Liver (tissue), 9 donors: Measurements from ENCODE around the gene FPR1. TPM values are rescaled to one million over a fixed set of nuclear protein-coding genes. Genes with fewer than 3 reads are reported as not detected.

Source experiments
- DNase-seq: peaks from one replicate; pipeline ENCODE4 v3.0.0-alpha.2; 2017; ENCODE audit warnings: low spot score
- H3K27ac ChIP-seq, 2 donors: one replicate each; pipeline ENCODE4 v1.7.0; 2013; ENCODE audit warnings: inconsistent platforms in 2 of 2, low read length in 2 of 2, control low read depth in 1 of 2, low read depth in 1 of 2, mild to moderate bottlenecking in 1 of 2
- H3K27me3 ChIP-seq, 4 donors: one replicate each; pipeline versions ENCODE4 v1.6.1 to v1.7.0; 2013; ENCODE audit warnings: low read length in 3 of 4, inconsistent platforms in 1 of 4, mild to moderate bottlenecking in 1 of 4, moderate library complexity in 1 of 4; ENCODE audit not compliant: control insufficient read depth in 4 of 4, insufficient read depth in 4 of 4
- H3K36me3 ChIP-seq, 4 donors: one replicate each; pipeline versions ENCODE4 v1.6.1 to v1.7.0; 2013; ENCODE audit warnings: low read length in 3 of 4, mild to moderate bottlenecking in 3 of 4, low read depth in 1 of 4, moderate library complexity in 1 of 4; ENCODE audit not compliant: control insufficient read depth in 4 of 4, insufficient read depth in 3 of 4
- H3K4me1 ChIP-seq, 4 donors: one replicate each; pipeline versions ENCODE4 v1.6.1 to v1.7.0; 2013; ENCODE audit warnings: low read length in 3 of 4, mild to moderate bottlenecking in 3 of 4, moderate library complexity in 1 of 4; ENCODE audit not compliant: control insufficient read depth in 4 of 4, insufficient read depth in 4 of 4
- H3K4me3 ChIP-seq, 3 donors: one replicate each; pipeline versions ENCODE4 v1.6.1 to v1.7.0; 2013; ENCODE audit warnings: low read length in 3 of 3, control low read depth in 1 of 3, low read depth in 1 of 3, mild to moderate bottlenecking in 1 of 3
- H3K9ac ChIP-seq, 2 donors: one replicate each; pipeline ENCODE4 v1.7.0; 2013; ENCODE audit warnings: low read length in 2 of 2, mild to moderate bottlenecking in 2 of 2, moderate library complexity in 2 of 2, control low read depth in 1 of 2, low read depth in 1 of 2
- H3K9me3 ChIP-seq, 4 donors: one replicate each; pipeline versions ENCODE4 v1.6.1 to v1.7.0; 2013; ENCODE audit warnings: low read length in 3 of 4; ENCODE audit not compliant: control insufficient read depth in 4 of 4
- EGR1 ChIP-seq, 2 donors: IDR thresholded peaks; 2 replicates each; pipeline ENCODE4 v1.6.1; 2016 to 2018; ENCODE audit warnings: antibody characterized with exemption in 2 of 2, low read depth in 2 of 2
- FOXA1 ChIP-seq: IDR thresholded peaks from 2 replicates; pipeline ENCODE4 v1.6.1; 2016; ENCODE audit warnings: antibody characterized with exemption
- FOXA2 ChIP-seq: IDR thresholded peaks from 2 replicates; pipeline ENCODE4 v1.6.1; 2016; ENCODE audit warnings: antibody characterized with exemption
- GABPA ChIP-seq, 2 donors: IDR thresholded peaks in 1 of 2; conservative IDR thresholded peaks in 1 of 2; 2 replicates each; pipeline ENCODE4 v1.6.1; 2016; ENCODE audit warnings: antibody characterized with exemption in 2 of 2, mild to moderate bottlenecking in 1 of 2, moderate library complexity in 1 of 2
- HNF4A ChIP-seq, 2 donors: conservative IDR thresholded peaks; 2 replicates each; pipeline ENCODE4 v1.6.1; 2016; ENCODE audit warnings: antibody characterized with exemption in 2 of 2, mild to moderate bottlenecking in 2 of 2
- HNF4G ChIP-seq: IDR thresholded peaks from 2 replicates; pipeline ENCODE4 v1.6.1; 2016; ENCODE audit warnings: antibody characterized with exemption
- JUND ChIP-seq, 2 donors: IDR thresholded peaks; 2 replicates each; pipeline ENCODE4 v1.6.1; 2016; ENCODE audit warnings: antibody characterized with exemption in 2 of 2
- NR2F2 ChIP-seq: IDR thresholded peaks from 2 replicates; pipeline ENCODE4 v1.6.1; 2016; ENCODE audit warnings: antibody characterized with exemption
- RAD21 ChIP-seq, 2 donors: IDR thresholded peaks; 2 replicates each; pipeline ENCODE4 v1.6.1; 2016; ENCODE audit warnings: antibody characterized with exemption in 2 of 2, mild to moderate bottlenecking in 2 of 2
- RXRA ChIP-seq, 2 donors: IDR thresholded peaks; 2 replicates each; pipeline ENCODE4 v1.6.1; 2017 to 2018; ENCODE audit warnings: antibody characterized with exemption in 2 of 2, mild to moderate bottlenecking in 1 of 2
- SP1 ChIP-seq: IDR thresholded peaks from 2 replicates; pipeline ENCODE4 v1.6.1; 2018; ENCODE audit warnings: antibody characterized with exemption, mild to moderate bottlenecking
- TAF1 ChIP-seq: conservative IDR thresholded peaks from 2 replicates; pipeline ENCODE4 v1.6.1; 2016; ENCODE audit warnings: antibody characterized with exemption, mild to moderate bottlenecking
- YY1 ChIP-seq: IDR thresholded peaks from 2 replicates; pipeline ENCODE4 v1.6.1; 2016; ENCODE audit warnings: antibody characterized with exemption, mild to moderate bottlenecking
- WGBS: extraction: QIAGEN DNeasy Blood & Tissue Kit; methylation state at CpG from one replicate; pipeline ENCODE4 v1.1.7; 2013; 5-methylcytosine and 5-hydroxymethylcytosine counted together
- polyA plus RNA-seq, 2 donors: library from polyadenylated mRNA; stranded (reverse) in 1 of 2; unstranded in 1 of 2; fragments of 200-250 nt in 1 of 2; fragments of >200 nt in 1 of 2; fragmentation: Nextera tagmentation in 1 of 2; extraction: Ambion mirVana in 1 of 2; gene quantifications; one replicate each; pipeline versions ENCODE4 v1.2.1 to v1.2.3, GENCODE V29; 2013 to 2015
- total RNA-seq, 2 donors: library from RNA; depleted of rRNA; stranded (reverse); fragments of >200 nt; gene quantifications; one replicate each; pipeline ENCODE4 v1.2.3, GENCODE V29; 2014
- TF ChIP-seq, protein P1 (sequence below): IDR thresholded peaks from 2 replicates; pipeline ENCODE4 v1.6.1; 2016; ENCODE audit warnings: antibody characterized with exemption
- TF ChIP-seq, protein P2 (sequence below): fragments of 150-350 bp; IDR thresholded peaks from 2 replicates; pipeline ENCODE4 v1.5.1; 2017; ENCODE audit warnings: improper control_type of control experiment, low read depth, low read length; ENCODE audit not compliant: missing input control
- TF ChIP-seq, protein P3 (sequence below): IDR thresholded peaks from 2 replicates; pipeline ENCODE4 v1.6.1; 2016; ENCODE audit warnings: antibody characterized with exemption
- TF ChIP-seq, protein P4 (sequence below): IDR thresholded peaks from 2 replicates; pipeline ENCODE4 v1.6.1; 2016; ENCODE audit warnings: antibody characterized with exemption
- TF ChIP-seq, protein P5 (sequence below): IDR thresholded peaks from 2 replicates; pipeline ENCODE4 v1.6.1; 2016; ENCODE audit warnings: antibody characterized with exemption, mild to moderate bottlenecking
- donor health status: healthy.
- donor health status: healthy.
- donor health status: healthy.
- donor health status: healthy.
- donor health status: healthy.

FPR1 gene
- total and polyA plus RNA-seq, 4 donors = 2.7 to 17.0 (median 8.1) TPM

DNA sequence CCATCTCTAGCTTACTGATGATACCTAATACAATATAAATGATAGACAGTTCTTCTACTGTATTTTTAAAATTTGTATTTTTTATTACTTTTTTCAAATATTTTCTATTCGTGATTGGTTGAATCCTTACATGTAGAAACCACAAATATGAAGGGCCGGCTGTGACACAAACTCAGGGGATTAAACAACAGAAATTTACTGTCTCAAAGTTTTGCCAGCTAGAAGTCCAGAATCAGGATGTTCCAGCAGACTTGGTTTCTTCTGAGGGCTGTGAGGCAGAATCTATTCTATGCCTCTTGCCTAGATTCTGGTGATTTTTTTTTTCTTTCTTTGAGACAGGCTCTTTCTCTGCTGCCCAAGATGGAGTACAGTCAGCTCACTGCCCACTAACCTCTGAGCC lies 13.8 kb downstream of the FPR1 start:
- WGBS = 67% methylated on average over 2 of the region's 2 CpGs
- no peak overlapping the region for H3K9ac ChIP-seq
- peaks cover 0 to 2% (median 0%) of the 10 kb centered on the region in 4 donors for H3K4me1 ChIP-seq
- DNase-seq = no peak
- H3K36me3 ChIP-seq = no peaks in the 10 kb centered on the region
- no peak overlapping the region for H3K27ac ChIP-seq
- no peak overlapping the region for H3K4me3 ChIP-seq
- peaks cover 0 to 3% (median 0%) of the 10 kb centered on the region in 4 donors for H3K27me3 ChIP-seq
- no peaks in the 10 kb centered on the region for H3K9me3 ChIP-seq
- TF ChIP-seq, protein P1, sequence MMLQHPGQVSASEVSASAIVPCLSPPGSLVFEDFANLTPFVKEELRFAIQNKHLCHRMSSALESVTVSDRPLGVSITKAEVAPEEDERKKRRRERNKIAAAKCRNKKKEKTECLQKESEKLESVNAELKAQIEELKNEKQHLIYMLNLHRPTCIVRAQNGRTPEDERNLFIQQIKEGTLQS = no peak
- TF ChIP-seq, protein P2, sequence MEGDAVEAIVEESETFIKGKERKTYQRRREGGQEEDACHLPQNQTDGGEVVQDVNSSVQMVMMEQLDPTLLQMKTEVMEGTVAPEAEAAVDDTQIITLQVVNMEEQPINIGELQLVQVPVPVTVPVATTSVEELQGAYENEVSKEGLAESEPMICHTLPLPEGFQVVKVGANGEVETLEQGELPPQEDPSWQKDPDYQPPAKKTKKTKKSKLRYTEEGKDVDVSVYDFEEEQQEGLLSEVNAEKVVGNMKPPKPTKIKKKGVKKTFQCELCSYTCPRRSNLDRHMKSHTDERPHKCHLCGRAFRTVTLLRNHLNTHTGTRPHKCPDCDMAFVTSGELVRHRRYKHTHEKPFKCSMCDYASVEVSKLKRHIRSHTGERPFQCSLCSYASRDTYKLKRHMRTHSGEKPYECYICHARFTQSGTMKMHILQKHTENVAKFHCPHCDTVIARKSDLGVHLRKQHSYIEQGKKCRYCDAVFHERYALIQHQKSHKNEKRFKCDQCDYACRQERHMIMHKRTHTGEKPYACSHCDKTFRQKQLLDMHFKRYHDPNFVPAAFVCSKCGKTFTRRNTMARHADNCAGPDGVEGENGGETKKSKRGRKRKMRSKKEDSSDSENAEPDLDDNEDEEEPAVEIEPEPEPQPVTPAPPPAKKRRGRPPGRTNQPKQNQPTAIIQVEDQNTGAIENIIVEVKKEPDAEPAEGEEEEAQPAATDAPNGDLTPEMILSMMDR = no peak
- TF ChIP-seq FOXA1 (no peak), HNF4A (conservative IDR thresholded peaks at IDR 0.05) (no peak), JUND (IDR thresholded peaks at IDR 0.05) (no peak), FOXA2 (no peak), NR2F2 (no peak), TAF1 (no peak), RAD21 (IDR thresholded peaks at IDR 0.05) (no peak), HNF4G (no peak), YY1 (no peak), RXRA (IDR thresholded peaks at IDR 0.05) (no peak), GABPA (IDR thresholded peaks at IDR 0.05 in 1 of 2, conservative IDR thresholded peaks at IDR 0.05 in 1 of 2) (no peak)
- TF ChIP-seq, protein P3, sequence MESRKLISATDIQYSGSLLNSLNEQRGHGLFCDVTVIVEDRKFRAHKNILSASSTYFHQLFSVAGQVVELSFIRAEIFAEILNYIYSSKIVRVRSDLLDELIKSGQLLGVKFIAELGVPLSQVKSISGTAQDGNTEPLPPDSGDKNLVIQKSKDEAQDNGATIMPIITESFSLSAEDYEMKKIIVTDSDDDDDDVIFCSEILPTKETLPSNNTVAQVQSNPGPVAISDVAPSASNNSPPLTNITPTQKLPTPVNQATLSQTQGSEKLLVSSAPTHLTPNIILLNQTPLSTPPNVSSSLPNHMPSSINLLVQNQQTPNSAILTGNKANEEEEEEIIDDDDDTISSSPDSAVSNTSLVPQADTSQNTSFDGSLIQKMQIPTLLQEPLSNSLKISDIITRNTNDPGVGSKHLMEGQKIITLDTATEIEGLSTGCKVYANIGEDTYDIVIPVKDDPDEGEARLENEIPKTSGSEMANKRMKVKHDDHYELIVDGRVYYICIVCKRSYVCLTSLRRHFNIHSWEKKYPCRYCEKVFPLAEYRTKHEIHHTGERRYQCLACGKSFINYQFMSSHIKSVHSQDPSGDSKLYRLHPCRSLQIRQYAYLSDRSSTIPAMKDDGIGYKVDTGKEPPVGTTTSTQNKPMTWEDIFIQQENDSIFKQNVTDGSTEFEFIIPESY = no peak
- TF ChIP-seq, protein P4, sequence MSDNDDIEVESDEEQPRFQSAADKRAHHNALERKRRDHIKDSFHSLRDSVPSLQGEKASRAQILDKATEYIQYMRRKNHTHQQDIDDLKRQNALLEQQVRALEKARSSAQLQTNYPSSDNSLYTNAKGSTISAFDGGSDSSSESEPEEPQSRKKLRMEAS = no peak
- TF ChIP-seq, protein P5, sequence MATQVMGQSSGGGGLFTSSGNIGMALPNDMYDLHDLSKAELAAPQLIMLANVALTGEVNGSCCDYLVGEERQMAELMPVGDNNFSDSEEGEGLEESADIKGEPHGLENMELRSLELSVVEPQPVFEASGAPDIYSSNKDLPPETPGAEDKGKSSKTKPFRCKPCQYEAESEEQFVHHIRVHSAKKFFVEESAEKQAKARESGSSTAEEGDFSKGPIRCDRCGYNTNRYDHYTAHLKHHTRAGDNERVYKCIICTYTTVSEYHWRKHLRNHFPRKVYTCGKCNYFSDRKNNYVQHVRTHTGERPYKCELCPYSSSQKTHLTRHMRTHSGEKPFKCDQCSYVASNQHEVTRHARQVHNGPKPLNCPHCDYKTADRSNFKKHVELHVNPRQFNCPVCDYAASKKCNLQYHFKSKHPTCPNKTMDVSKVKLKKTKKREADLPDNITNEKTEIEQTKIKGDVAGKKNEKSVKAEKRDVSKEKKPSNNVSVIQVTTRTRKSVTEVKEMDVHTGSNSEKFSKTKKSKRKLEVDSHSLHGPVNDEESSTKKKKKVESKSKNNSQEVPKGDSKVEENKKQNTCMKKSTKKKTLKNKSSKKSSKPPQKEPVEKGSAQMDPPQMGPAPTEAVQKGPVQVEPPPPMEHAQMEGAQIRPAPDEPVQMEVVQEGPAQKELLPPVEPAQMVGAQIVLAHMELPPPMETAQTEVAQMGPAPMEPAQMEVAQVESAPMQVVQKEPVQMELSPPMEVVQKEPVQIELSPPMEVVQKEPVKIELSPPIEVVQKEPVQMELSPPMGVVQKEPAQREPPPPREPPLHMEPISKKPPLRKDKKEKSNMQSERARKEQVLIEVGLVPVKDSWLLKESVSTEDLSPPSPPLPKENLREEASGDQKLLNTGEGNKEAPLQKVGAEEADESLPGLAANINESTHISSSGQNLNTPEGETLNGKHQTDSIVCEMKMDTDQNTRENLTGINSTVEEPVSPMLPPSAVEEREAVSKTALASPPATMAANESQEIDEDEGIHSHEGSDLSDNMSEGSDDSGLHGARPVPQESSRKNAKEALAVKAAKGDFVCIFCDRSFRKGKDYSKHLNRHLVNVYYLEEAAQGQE = no peak

DNA sequence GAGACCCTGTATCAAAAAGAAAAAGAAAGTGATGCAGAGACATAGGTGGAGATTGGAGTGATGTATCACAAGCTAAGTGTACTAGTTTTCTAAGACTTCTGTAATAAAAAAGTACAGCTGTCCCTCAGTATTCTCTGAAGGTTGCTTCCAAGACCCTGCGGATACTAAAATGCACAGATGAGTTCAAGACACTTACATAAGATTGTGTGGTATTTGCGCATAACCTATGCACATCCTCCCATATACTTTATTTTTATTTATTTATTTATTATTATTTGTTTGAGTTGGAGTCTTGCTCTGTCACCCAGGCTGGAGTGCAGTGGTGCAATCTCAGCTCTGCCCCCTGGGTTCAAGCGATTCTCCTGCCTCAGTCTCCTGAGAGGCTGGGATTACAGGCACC lies 14.3 kb downstream of the FPR1 start:
- WGBS = 89% methylated on average over 3 of the region's 3 CpGs
- Histone ChIP-seq H3K36me3 (no peaks in the 10 kb centered on the region), H3K4me3 (no peak overlapping the region), H3K4me1 (peaks cover 0 to 2% (median 0%) of the 10 kb centered on the region in 4 donors), H3K9me3 (no peaks in the 10 kb centered on the region), H3K9ac (no peak overlapping the region), H3K27ac (no peak overlapping the region), H3K27me3 (peaks cover 0 to 3% (median 0%) of the 10 kb centered on the region in 4 donors)
- no peak for DNase-seq
- TF ChIP-seq, protein P5 = no peak
- TF ChIP-seq FOXA1 (no peak), YY1 (no peak), EGR1 (IDR thresholded peaks at IDR 0.05; ENCODE audit: low read depth in 2 of 2) (no peak), GABPA (IDR thresholded peaks at IDR 0.05 in 1 of 2, conservative IDR thresholded peaks at IDR 0.05 in 1 of 2) (no peak), FOXA2 (no peak), TAF1 (no peak), HNF4G (no peak), HNF4A (conservative IDR thresholded peaks at IDR 0.05) (no peak), JUND (IDR thresholded peaks at IDR 0.05) (no peak), SP1 (no peak)
- TF ChIP-seq, protein P2 = no peak
